OCI-LY7 (cell line): ENCODE results near the gene NPEPL1. TPM values are rescaled to one million over a fixed set of nuclear protein-coding genes. Genes with fewer than 3 reads are reported as not detected.
"Not testable (repeated sequence)": the region's sequence is repeated elsewhere in the genome, so short reads cannot be mapped to it uniquely, and the experiment has no call there.

Experiments used
- Bru-seq: library from RNA; stranded (reverse); fragments of 400-500 nt; gene quantifications from one replicate; lab custom pipeline; 2021; lab: Mats Ljungman, UMichigan
- BruChase-seq, 2 experiments: library from RNA; stranded (reverse); fragments of 400-500 nt; gene quantifications; one replicate each; lab custom pipeline; 2021; lab: Mats Ljungman, UMichigan
- BruUV-seq: library from RNA; stranded (reverse); fragments of 400-500 nt; replicated peaks from 2 replicates; lab custom pipeline; 2021; lab: Mats Ljungman, UMichigan
- CTCF ChIA-PET: fragments of 300-600 bp; sonication (Branson Sonifier 250); formaldehyde crosslinking; loops from one replicate; lab custom pipeline; 2022; ENCODE audit warnings: antibody characterized with exemption; ENCODE audit not compliant: unreplicated experiment; lab: Charles Lee
- POLR2A ChIA-PET: fragments of 300-600 bp; sonication (Branson Sonifier 250); formaldehyde crosslinking; loops from one replicate; lab custom pipeline; 2022; ENCODE audit warnings: antibody characterized with exemption; lab: Charles Lee
- DNase-seq: peaks from one replicate; pipeline ENCODE4 v3.0.0-alpha.2; 2015; ENCODE audit warnings: low spot score
- H2AFZ ChIP-seq: fragments of 200-600 bp; sonication (generic), shearing (Covaris generic); 2 replicates; pipeline ENCODE4 v1.6.1; 2014; ENCODE audit warnings: mild to moderate bottlenecking, antibody characterized with exemption, low read length, moderate library complexity
- H3K27ac ChIP-seq: fragments of 200-600 bp; sonication (generic); 2 replicates; pipeline ENCODE4 v1.5.1; 2014; ENCODE audit warnings: mixed run types, low read depth, mild to moderate bottlenecking, moderate library complexity, low read length, inconsistent platforms; ENCODE audit not compliant: poor library complexity, severe bottlenecking
- H3K36me3 ChIP-seq: fragments of 200-600 bp; sonication (generic); 2 replicates; pipeline ENCODE4 v1.6.1; 2014; ENCODE audit warnings: mild to moderate bottlenecking, antibody characterized with exemption, low read length, moderate library complexity, mixed read lengths; ENCODE audit not compliant: insufficient read depth
- H3K4me1 ChIP-seq: fragments of 200-600 bp; sonication (generic); 2 replicates; pipeline ENCODE4 v1.5.1; 2014; ENCODE audit warnings: mild to moderate bottlenecking, low read length; ENCODE audit not compliant: insufficient read depth, poor library complexity, severe bottlenecking
- H3K4me2 ChIP-seq: fragments of 200-600 bp; sonication (generic); 2 replicates; pipeline ENCODE4 v1.6.1; 2014; ENCODE audit warnings: mild to moderate bottlenecking, low read length
- H3K4me3 ChIP-seq: fragments of 200-600 bp; sonication (generic); 2 replicates; pipeline ENCODE4 v1.5.1; 2014; ENCODE audit warnings: mild to moderate bottlenecking, low read depth, low read length; ENCODE audit not compliant: poor library complexity, severe bottlenecking
- H3K79me2 ChIP-seq: fragments of 200-600 bp; sonication (generic); 2 replicates; pipeline ENCODE4 v1.6.1; 2016; ENCODE audit warnings: low read depth, mild to moderate bottlenecking, low read length, moderate library complexity, mixed read lengths; ENCODE audit not compliant: insufficient read depth
- H3K9me2 ChIP-seq: fragments of 200-600 bp; sonication (generic); 2 replicates; pipeline ENCODE4 v1.6.1; 2016; ENCODE audit warnings: mild to moderate bottlenecking, low read length, mixed read lengths; ENCODE audit not compliant: insufficient read depth
- H3K9me3 ChIP-seq: fragments of 200-600 bp; sonication (generic); 2 replicates; pipeline ENCODE4 v1.6.1; 2014; ENCODE audit warnings: mild to moderate bottlenecking, mixed run types, low read length, mixed read lengths
- H4K20me1 ChIP-seq: fragments of 200-600 bp; sonication (generic); 2 replicates; pipeline ENCODE4 v1.6.1; 2014; ENCODE audit warnings: mild to moderate bottlenecking, antibody characterized with exemption, low read length, moderate library complexity, mixed read lengths; ENCODE audit not compliant: insufficient read depth
- CTCF ChIP-seq: fragments of 200-600 bp; sonication (generic); conservative IDR thresholded peaks from 2 replicates; pipeline ENCODE4 v1.5.1; 2014; ENCODE audit warnings: mild to moderate bottlenecking, antibody characterized with exemption, low read length, moderate library complexity, mixed read lengths
- EZH2phosphoT487 ChIP-seq: fragments of 200-600 bp; sonication (generic); IDR thresholded peaks from 2 replicates; pipeline ENCODE4 v1.6.1; 2018; ENCODE audit warnings: low read depth, borderline replicate concordance, mild to moderate bottlenecking, mixed run types, antibody characterized with exemption, low read length, moderate library complexity, mixed read lengths
- intact Hi-C: fragments of 100-400 bp; cut with micrococcal nuclease; formaldehyde crosslinking; loops from one replicate; pipeline ENCODE4 v1.10.0; 2022; ENCODE audit not compliant: unreplicated experiment
- long read RNA-seq: library from polyadenylated mRNA; stranded (forward); transcript quantifications from one replicate; pipeline ENCODE4 v2.0.0, GENCODE V29; 2022
- total RNA-seq, 2 experiments: library from RNA; depleted of rRNA in 1 of 2; stranded (reverse); fragments of >200 nt in 1 of 2; shearing (Covaris generic) in 1 of 2; gene quantifications; 2 replicates each; pipeline ENCODE4 v1.2.3, GENCODE V29; 2014 to 2022

Gene NPEPL1, protein sequence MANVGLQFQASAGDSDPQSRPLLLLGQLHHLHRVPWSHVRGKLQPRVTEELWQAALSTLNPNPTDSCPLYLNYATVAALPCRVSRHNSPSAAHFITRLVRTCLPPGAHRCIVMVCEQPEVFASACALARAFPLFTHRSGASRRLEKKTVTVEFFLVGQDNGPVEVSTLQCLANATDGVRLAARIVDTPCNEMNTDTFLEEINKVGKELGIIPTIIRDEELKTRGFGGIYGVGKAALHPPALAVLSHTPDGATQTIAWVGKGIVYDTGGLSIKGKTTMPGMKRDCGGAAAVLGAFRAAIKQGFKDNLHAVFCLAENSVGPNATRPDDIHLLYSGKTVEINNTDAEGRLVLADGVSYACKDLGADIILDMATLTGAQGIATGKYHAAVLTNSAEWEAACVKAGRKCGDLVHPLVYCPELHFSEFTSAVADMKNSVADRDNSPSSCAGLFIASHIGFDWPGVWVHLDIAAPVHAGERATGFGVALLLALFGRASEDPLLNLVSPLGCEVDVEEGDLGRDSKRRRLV
- total RNA-seq (2014; rRNA removed; shearing (Covaris generic)) (3.4 and 4.7 TPM in 2 replicates), total RNA-seq (2022) (9.6 and 11.5 TPM in 2 replicates), Bru-seq, nascent RNA (percentile 46 among the genes with signal in this experiment), BruChase-seq, experiment 1, labeled RNA remaining after a 6-hour chase (percentile 67 among the genes with signal in this experiment), BruChase-seq, experiment 2, labeled RNA remaining after a 2-hour chase (percentile 59 among the genes with signal in this experiment)
- long read RNA-seq, partial matches to known transcripts, result 0 of 9 reads
- long read RNA-seq, other reads (novel, unspliced or antisense), result 6 of 9 reads

DNA sequence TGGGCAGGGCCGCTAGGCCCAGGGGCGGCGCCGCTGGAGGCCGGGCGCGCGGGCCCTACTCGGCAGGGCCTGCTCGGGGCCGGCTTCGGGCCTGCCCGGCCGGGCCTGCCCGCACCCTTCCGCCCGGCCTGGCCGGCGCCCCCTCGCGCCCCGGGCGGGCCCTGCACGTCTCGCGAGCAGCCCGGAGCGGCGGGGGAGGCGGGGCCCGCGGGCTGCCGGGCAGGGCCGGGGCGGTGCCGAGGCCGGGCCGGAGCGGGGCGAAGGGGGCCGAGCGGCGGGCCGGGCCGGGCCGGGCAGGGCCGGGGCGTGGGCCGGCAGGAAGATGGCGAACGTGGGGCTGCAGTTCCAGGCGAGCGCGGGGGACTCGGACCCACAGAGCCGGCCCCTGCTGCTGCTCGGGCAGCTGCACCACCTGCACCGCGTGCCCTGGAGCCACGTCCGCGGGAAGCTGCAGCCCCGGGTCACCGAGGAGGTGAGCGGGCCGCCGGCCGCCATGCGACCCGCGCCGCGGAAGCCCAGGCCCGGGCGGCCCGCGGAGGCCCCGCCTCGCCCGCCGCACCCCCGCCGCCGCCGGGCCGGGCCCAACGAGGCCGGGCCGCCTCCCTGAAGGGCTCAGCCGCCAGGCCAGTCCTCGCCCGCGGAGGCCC, at the start of gene NPEPL1:
TSS of gene NPEPL1 (plus strand) at position 222 of the 647 bp plus-strand sequence. CDS start at position 323, 101 bp downstream.
- Histone ChIP-seq H3K9me2 (no peaks in the 10 kb centered on the region), H3K36me3 (no peaks in the 10 kb centered on the region), H3K4me2 (peak within 1 kb of the TSS; percentile 37; the same call in 1 of the 2 replicates), H2AFZ (no peak within 1 kb of the TSS), H3K9me3 (no peaks in the 10 kb centered on the region), H3K4me3 (no peak within 1 kb of the TSS), H3K4me1 (no peaks in the 10 kb centered on the region), H3K27ac (no peak within 1 kb of the TSS), H3K79me2 (no peaks in the 10 kb centered on the region), H4K20me1 (no peaks in the 10 kb centered on the region)
- ChIA-PET POLR2A (no interaction called here), CTCF (no interaction called here)
- TF ChIP-seq EZH2phosphoT487 (no peak), CTCF (no peak)
- intact Hi-C loops, result loop anchor here (5.0 kb wide), 1 partner anchor 40 kb away; the partner anchor contains the start of gene STX16
- peak; percentile 67 for DNase-seq
- no TSS peak for BruUV-seq

DNA sequence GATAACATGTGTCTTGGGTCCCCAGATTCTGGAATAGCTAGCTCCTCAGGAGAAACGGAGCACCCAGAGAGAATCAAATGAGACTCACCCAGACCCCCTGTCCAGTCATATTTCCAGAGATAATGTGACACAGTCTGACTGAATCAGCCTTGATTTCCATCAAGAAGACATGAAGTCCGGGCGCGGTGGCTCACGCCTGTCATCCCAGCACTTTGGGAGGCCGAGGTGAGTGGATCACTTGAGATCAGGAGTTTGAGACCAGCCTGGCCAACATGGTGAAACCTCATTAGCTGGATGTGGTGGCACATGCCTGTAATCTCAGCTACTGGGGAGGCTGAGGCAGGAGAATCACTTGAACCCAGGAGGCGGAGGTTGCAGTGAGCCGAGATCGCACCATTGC, 49.7 kb upstream of the NPEPL1 start:
- H3K4me1 ChIP-seq, H3K4me2 ChIP-seq, H3K9me2 ChIP-seq, H3K9me3 ChIP-seq, H3K36me3 ChIP-seq, H3K4me3 ChIP-seq, H3K79me2 ChIP-seq, DNase-seq, POLR2A ChIA-PET, H2AFZ ChIP-seq, BruUV-seq, H4K20me1 ChIP-seq, intact Hi-C loops, CTCF ChIA-PET, H3K27ac ChIP-seq: not testable (repeated sequence)

DNA sequence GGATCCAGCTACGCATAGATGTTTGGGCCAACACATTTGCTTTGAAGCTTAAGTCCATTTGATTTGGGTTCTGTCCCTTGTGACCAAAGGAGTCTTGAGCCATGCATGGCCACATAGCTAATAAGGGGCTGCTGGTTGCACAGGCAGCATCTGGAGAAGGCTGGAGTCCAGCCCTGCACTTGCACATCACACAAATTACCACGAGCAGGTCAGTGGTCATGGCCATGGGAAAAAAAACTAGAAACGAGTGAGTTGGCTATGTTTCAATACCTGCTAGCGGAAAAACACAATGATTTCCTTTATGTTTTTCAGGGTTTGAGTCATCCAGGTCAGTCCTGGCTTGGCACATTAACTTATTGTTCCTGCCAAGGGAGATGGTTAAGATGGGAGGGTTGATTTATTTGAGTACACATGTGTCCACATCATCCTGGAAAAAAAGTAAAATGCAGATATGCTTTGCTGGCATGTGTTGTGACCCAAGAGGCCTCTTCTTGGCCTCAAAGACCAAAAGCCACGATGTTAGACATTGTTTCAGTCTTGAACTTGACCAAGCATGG, 47.1 kb upstream of the NPEPL1 start:
- no peak overlapping the region for H3K27ac ChIP-seq
- H3K79me2 ChIP-seq, result no peaks in the 10 kb centered on the region
- peaks cover 9% of the 10 kb centered on the region for H3K4me1 ChIP-seq
- no peak for DNase-seq
- H3K4me3 ChIP-seq, result no peak overlapping the region
- no peaks in the 10 kb centered on the region for H3K9me2 ChIP-seq
- intact Hi-C loops, result loop anchor here (5.0 kb wide), 1 partner anchor 217 kb away; no protein-coding TSS in a partner anchor
- H3K4me2 ChIP-seq, result no peak overlapping the region
- TF ChIP-seq EZH2phosphoT487, result no peak
- TF ChIP-seq CTCF, result no peak
- H4K20me1 ChIP-seq, result no peaks in the 10 kb centered on the region
- H2AFZ ChIP-seq, result no peak overlapping the region
- BruUV-seq, result no TSS peak
- POLR2A ChIA-PET, result no interaction called here
- H3K9me3 ChIP-seq, result no peaks in the 10 kb centered on the region
- CTCF ChIA-PET, result no interaction called here
- no peaks in the 10 kb centered on the region for H3K36me3 ChIP-seq
